UCSD-AML1 (cell line): Measurements from ENCODE around the gene PACC1.

Experiments
- DNase-seq: peaks from one replicate; lab custom pipeline; 2025; ENCODE audit not compliant: unreplicated experiment; lab: John Stamatoyannopoulos, UW

Gene PACC1

DNA sequence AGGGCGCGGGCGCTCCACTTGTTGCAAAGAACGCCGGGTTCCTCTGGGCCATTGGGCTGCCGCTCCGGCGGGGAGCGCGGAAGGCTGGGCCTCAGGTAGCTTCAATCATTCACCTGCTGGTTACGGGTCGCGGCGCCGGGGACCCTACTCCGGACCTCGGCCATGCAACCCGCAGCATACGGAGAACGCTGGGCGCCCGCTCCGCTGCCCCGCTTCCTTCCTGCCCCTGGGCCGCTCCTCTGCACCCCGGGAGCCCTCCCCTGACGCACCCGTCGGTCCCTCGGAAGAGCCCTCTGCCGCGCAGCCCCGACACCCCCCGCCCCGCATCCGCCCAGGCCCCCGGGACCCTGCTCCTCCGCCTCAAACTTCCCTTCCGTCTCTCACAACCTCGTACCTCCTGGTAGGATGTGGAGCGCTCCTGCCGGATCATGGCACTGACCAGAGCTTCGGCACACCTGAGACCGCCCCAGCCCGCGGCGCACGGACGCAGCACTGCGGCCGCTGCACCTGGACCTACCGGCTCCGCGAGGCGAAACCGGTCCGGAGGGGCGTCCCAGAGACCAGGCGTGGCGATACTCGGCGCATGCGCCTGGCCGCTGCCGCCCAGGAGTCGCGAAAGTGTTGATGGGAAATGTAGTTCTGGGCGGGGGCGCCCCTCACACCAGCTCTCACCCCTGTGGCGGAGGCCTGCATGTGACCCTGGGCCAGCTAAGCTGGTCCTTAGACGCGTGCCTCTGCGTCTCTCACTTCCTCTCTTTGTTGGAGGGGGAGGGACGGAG lies at the start of gene PACC1:
Gene PACC1 (minus strand): TSS at position 559 of the 779 bp plus-strand sequence. CDS start 129 bp downstream, at position 430.
- peak; percentile 96 for DNase-seq

DNA sequence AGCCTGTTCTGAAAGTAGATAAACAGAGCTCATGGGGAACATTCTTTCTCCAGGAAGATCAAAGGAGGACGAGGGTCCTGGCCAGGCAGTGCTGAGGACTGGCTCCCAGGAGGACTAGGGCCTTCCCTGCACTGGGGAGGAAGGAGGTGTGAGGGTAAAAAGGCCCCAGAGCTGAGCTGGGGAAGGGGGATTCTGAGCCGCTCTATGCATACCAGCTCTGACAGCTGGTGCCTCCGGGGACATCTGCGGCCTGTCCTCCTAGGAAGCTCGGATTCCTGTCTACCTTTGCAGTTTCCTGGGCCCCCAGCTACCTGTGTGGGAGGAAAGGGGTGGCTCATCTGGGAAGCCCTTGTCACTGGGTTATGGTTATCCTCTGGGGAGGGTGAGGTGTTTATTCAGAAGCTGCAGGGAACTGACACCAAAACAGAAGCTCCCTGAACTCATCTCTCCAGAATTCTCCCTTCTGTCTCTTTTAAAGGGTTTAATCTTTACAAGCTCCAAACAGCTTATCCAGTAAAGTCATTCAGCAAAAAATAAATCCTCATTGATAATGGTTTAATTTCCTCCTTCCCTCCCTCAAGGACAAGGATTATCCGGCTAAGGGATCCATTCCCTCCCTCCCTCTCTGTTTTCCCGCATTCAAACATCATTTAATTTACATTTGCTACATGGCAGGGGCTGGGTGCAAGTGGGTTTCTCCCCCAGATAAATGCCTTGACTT lies 49.0 kb upstream of the PACC1 start:
- DNase-seq, result no peak

DNA sequence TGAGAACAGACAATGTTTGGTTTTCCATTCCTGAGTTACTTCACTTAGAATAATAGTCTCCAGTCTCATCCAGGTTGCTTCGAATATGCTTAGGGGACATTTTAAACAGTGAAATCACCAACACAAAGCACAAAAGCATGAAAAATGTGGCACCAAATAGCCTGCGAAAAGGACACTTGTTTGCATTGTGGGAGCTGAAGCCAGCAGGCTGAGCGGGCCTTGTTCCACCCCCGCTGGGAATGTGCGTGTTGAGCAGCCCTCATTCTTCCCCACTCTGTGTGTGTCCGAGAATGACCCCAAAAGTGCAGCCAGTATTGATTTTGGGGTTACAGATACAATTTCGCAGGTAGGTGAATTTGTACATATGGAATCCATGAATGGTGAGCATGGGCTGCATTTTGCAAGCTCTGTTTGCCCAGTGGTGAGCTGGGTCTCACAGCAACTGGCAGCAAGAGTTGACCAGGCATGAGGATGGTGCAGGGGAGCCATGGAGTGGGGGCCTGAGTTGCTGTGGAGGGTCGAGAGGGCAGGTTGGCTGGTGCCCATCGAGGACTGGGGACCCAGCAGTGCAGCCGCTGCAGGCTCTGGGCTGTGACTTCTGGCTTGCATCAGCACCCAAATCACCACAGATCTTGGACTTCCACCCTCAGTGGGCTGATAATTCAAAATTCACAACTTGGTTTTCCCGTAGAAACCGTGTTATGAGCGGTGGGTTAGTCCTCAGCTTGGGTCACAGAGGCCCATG lies 47.4 kb upstream of the PACC1 start:
- DNase-seq, result no peak

DNA sequence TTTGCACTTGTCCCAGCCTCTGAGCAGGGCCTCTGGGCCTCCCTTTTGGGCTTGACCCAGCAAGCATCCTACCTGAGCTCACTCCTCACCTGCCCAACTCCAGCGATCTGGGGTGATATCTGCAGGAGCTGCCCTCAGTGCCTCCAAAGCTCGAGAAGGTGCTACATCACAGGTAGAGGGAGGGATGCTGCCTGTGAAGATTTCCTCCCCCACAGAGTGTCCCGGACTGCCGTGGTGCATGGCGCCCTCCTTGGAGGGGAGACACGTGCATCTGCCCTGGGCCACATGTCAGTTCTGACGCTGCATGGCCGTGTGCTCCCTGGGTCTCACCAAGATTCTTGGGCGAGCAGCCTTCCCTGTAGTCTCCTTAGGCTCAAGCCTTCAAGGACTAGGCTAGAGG lies 45.7 kb upstream of the PACC1 start:
- no peak for DNase-seq

DNA sequence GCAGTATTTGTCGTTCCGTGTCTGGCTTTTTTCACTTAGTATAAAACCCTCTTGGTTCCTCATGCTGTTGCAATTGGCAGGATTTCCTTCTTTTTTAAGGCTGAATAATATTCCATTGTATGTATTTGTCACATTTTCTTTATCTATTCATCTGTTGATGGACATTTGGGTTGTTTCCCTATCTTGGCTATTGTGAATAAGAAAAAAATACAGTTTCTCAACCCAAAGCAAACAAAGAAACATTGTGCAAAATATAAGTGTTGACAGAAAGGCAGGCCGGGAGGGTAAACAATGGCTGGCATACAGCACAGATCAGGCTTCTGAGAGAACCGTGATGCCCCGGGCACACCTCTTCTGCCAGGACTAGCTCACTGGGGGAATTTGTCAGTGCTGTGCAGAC lies 45.0 kb upstream of the PACC1 start:
- DNase-seq, result no peak

DNA sequence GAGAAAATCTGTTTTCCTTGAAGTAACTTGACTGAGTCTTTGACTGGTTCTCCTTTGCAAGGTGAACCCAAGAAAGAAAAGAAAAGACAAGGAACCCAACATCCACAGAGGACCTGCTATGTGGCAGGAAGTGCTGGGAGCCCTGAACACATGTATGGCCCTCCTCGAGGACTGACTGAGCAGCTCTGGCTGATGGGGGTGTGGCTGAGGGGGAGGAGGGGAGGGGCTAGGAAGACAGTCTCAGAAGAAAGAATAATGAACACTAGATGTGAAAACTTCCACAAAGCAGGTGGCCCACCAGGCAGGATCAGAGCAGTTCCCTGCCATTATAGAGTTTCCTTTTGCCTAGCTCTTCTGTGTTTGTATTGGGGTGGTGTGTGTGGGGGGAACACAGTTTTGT lies 44.1 kb upstream of the PACC1 start:
- DNase-seq, result peak; percentile 19

DNA sequence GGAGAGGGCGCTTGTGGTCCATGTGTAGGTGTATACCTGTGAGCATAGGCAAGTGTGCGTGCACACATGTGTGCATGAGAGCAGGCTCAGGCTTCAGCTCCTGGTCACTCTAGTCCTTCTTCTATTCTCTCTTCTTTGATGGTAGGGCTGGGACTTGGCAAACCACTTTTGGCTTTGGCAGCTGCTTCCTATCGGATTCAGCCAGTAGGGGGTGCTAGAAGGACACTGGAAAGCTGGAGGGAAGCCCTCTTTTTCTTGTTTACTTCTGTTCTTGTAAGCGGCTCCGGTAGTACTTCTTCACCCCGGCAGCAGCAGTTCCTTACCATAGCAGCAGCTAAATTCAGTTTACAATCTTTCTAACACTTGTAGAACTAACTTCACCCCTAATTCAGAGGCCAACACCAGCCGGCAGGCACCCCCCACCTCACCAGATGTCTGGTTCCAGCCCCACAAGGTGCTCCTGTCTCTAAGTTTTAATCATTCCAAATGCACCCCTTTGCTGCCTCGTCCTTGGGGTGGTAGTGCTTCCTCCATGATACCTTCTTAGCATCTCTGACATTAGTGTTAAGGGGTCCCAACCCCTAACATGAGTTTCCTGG lies 43.2 kb upstream of the PACC1 start:
- DNase-seq, result peak; percentile 36

DNA sequence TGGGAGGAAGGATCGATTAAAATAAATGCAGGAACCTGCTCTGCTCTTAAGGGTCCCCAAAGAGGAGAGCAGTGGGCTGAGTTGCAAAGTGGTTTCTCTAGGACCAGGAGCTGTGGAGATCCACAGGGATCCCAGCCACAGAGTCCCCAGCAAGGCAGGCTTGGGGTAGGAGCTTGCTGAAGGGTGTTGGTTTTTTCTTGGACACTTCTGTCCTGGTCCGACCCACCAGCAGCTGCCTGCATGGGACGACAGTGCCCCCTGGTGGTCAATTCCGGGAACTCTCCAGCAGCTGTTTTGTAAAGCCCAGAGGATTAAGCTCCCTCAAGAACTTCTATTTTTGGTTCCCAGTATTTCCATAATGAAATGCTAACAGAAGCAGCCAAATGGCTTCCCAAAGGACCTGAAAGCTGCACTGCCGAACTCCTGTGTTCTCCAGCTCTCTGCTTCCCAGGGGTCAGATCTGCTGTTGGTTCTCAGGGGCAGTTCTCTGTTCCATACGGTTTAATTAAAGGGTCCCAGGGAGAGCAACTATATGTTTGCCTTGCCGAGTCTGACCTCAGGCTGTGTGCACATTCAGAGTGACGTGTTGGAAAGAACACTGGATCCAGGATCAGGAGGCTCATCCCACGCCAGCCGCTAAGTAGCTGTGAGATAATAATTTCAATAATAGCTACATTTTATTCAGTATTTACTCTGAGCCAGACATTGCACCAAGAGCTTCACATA lies 41.3 kb upstream of the PACC1 start:
- DNase-seq, result peak; percentile 83

DNA sequence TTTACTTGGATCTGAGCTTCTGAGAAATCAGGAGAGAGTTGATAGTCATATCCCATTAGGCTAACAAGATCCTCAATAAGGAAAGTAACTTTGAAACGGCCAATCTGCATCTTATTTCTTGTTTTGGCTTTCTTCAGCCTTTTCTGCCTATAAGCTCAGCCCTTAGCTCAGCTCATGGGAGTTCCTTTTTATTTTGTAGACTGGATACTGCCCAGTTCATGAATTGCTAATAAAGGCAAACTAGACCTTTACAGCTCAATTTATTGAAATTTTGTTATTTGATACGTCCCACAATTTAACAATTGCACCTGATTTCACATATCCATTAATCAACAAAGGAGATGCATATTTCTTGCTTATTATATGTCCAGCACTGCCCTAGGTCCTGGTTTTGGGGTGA lies 40.7 kb upstream of the PACC1 start:
- DNase-seq, result no peak

DNA sequence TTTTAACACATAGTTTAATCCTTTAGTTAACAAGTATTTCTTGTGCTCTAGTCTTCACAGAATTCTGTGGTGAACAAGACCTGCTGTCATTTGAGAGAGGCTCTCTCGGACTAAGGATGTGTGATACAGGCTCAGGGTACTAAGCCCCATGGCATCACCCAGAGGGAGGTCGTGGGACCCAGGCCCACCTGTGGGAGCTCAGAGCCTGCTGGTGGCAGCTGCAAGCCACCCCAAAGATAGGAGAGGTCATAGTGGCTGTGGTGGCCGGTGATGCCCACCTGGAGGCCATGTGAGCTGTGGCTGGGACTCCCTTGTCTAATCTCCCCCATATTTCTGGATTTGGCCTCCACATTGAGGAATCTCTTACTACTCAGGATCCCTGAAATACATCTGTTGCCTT lies 40.1 kb upstream of the PACC1 start:
- DNase-seq, result no peak

DNA sequence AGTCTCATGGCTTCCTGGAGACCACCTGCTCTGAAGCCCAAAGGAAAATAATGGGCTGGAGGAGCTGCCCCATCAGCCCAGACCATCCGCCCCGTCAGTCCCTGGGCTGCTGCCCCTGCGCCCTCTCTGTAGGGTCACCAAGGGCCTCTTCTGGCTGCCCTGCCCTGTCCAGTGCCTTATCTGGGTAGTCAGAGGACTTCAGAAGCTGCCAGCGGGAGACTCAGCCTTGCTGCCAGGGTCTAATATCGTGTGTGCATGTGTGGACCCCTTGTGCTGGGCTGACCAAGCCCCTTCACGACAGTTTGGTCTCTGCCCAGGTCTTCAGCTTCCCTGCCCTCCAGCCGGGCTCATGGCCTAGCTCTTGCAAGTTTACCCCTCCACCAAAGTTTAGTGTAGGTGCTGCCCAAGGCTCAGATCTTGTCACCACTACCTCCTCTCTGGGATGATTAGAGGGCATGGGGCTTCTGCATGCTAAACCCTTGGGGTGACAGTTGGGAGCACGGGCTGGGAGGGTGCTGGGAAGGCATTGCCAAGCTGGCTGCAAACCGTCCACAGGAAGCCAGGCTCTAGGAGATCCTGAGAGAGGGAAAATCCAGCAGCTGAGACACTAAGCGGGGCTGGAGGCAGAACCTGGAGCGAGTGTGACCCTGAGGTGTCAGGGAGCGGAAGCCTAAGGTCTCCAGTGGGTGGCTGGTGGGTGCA lies 38.6 kb upstream of the PACC1 start:
- no peak for DNase-seq

DNA sequence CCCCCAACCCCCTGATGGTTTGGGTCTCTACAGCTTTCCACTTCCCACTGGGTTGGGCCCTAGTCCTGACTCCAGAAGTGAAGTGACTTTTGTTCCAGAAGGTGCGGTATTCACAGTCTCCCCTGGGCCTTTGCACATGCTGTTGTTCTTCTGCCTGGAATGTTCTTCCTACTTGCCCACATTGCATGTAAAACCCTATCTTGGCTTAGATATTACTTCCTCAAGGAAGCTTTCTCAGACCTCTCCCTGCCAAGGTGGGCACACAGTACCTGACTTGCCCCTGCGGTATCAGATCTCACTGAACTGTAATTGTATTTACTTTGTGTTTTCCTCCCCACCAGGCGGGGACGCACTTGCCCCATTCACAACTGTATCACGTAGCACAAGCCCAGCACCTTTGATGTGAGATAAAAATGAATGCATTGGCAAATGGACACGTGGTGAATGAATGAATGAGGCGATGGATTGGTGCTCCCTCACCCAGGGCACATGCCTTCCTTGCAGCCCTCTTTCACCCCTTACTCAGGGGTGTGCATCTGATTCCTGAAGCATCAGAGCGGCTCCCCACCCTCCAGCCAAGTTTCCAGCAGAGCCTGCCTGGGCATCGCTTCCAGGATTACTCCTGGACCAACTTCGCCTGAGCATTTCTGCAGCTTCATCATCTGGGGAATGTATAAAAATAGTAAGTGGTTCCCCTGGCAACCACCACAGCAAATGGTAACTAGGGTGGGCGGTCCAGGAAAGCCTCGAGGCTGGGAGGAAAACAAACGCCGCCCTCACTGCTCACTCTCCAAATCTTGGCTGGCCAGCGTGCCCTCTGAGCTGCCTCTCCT lies 37.9 kb upstream of the PACC1 start:
- no peak for DNase-seq

DNA sequence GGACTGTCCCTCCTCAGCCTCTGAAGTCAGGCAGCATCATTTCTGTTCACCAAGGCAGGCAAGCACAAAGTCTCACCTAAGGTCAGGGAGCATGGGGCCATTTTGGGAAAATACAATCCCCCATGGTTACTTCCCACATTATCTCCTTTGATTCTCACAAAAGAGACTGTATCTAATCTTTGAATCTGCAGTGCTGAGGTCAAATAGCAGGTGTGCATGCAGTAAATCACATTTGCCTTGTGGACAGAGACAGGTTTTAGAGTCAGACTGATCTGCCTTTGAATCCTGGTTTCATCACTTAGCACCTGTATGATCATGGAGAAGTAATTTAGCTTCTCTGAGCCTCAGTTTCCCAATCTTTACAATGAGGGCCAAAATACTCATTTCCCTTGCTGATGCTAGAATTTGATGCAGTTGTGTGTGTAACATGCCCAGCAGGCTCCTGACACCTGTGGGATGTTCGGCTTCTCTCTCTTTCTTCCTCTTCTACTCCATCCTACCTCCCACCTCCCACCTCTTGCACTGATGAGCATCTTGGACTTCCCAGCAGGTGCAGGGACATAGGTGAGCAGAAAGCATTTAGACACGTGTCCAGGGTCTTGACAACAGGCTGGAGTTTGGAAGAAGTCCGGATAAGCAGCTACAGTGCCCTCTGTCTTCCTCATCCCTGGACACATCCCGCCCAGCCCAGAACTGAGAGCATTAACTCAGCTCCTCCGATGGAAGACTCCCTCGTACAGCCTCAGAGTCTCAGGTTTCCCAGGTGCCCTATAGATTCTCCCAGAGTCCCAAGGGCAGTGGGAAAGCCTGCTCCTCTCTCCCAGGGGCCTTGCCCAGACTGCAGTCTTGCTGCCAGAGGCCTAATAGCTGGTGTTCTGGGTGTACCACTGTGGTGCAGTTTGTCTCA lies 37.0 kb upstream of the PACC1 start:
- DNase-seq, result no peak

DNA sequence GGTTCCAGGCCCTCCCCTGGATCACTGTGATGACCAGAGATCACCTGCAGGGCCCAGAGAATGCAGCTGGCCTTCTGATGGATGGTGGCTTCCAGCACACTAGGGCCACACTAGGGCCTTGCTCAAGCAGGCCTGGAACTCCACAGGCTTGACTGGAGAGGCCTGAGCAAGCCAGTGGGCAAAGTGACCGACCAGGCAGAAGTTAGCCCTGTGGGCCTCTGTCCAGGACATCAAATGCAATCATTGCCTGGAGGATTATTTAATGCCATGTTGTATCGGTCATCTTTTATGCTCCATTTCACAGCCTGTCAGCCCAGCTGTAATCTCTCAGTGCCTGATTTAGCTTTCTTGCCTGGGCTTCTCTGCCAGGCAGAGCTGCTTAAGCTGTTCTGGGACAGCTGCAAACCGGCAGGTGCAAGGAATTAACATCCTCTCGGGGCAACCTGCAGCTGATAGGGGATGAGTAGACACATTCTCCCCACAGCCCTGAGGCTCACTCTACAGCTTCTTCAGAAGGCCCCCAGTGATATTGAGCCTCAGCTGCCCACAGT lies 35.7 kb upstream of the PACC1 start:
- DNase-seq, result no peak

DNA sequence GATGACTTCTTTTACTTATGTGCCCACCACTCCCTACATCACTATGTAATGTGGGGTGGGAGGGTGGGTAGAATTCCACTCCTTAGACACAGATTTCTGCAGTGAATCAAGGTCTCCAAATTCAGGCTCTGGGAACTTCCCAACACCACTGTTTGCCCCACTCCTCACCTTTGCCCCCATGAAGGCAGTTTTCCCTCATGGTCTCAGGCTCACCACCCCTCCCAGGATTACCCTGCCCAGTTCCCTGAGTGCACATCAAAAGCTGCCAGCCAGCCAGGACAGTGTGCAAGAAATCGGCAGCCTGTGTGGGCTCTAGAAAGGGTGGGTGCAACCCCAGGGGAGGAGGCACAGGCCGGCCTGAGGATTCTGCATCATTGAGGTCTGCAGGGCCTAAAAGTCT lies 32.8 kb upstream of the PACC1 start:
- DNase-seq, result no peak

DNA sequence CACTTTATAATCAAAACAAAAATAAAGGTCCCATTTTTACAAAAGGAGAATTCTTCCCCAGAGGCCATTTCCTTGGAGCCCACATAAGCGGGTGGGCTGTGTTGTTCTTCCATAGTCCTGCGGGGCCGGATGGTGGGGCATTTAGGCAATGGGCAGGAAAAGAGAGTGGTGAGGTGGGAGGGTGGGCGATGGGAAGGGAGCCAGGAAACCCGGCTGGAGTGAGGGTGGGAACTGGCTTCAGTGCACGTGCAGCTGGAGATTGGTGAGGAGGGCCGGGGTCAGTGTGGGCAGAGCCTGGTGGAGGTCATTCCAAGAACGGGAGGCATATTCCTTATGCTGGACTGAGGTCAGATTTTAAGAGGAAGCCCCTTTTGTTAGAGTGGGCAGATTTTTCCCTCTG lies 31.6 kb upstream of the PACC1 start:
- no peak for DNase-seq

DNA sequence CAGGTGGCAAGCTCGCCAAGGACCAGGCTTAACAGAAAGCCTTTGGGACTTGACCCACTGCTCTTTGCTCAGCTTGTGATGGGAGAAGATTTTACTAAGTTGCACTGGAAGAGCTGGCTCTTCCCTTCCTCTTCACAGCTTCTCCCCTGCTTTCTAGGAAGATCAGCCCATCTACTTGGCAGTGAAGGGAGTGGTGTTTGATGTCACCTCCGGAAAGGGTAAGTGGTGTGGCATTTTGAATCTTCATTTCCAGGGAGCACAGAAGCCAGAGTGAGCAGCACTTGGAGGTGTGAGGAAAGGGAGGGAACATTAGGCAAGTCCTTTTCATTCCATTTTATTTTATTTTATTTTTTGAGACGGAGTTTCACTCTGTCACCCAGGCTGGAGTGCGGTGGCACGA lies 27.7 kb upstream of the PACC1 start:
- DNase-seq, result no peak

DNA sequence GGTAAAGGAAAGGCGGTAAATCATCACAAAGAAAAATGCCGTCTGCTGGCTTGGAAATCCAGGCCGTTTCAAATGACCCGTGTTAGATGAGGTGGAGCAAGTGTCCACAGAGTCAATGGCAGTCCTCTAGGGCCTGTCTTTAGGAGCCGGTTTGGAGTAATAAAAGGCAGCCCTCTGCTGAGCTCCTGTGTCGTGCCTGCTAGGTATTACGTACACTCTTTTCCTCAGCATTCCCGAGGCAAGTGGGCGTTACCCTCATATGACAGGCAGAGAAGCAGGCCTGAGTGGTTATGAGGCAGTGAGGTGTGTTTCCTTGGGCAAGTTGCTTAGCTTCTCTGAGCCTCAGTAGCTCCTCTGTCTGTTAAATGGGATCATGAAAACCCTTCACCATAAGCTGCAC lies 25.7 kb upstream of the PACC1 start:
- DNase-seq, result no peak
